HG03565 (cell line): ENCODE results near the gene KAZN.

Source experiments
- ATAC-seq: cut with Tn5 transposase; IDR thresholded peaks from one replicate; pipeline ENCODE4 v1.9.1; 2021; ENCODE audit warnings: mild to moderate bottlenecking, moderate library complexity; ENCODE audit not compliant: unreplicated experiment

The KAZN gene

DNA sequence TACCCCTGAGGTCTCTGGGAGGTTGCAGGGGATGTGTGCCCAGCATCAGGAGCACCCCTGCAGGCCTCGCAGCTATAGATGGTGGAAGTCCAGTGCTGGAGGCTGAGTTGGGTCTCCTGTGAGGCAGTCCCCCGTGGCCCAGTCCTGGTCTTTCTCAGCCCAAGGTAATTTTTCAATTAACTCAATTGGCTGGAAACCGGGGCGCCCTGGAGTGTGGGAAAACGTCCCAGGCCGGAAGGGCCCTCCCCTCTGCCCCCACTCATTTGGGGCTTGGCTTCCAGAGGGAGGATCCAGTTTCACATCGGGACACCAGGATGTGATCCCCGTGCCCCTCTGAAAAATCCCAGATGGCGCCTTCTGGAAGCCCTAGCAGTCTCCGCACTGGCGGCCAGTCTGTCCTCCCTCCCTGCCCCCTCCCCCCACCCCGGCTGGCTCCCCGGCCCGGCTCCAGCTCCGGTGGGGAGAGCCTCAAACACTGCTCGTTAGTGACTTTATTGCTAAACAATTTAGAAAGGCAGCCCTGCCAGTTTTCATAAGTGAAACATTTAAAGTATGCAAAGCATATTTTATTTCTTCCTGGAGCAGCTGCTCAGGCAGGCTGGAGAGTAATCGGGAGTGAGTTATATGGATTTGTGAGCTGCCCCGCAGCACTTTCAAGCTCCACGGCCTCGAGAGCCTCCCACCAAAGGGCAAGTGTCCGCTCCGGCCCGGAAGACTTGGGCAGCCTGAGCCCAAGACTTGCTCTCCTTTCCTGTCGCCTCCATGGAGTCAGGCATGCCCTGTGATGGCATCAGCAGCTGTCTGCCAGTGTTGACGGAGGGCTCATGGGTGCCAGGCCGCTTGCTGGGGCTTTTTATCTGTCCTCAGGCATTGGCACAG is 346.9 kb downstream of the KAZN start:
- no peak for ATAC-seq

DNA sequence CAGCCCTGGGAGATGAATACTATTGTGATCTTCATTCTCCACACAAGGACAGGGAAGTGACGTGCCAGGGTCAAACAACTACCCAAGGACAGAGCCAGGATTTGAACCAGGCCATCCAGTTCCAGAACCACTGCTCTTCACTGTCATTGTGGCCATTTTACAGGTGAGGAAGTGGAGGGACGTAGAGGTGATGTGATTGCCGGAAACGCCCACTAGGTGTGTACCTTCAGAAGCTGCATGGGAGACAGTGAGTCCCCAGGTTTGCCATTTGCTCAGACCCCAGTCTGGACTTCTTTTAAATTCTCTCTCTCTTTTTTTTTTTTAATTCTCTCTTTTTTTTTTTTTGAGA is 347.5 kb downstream of the KAZN start:
- ATAC-seq: no peak

DNA sequence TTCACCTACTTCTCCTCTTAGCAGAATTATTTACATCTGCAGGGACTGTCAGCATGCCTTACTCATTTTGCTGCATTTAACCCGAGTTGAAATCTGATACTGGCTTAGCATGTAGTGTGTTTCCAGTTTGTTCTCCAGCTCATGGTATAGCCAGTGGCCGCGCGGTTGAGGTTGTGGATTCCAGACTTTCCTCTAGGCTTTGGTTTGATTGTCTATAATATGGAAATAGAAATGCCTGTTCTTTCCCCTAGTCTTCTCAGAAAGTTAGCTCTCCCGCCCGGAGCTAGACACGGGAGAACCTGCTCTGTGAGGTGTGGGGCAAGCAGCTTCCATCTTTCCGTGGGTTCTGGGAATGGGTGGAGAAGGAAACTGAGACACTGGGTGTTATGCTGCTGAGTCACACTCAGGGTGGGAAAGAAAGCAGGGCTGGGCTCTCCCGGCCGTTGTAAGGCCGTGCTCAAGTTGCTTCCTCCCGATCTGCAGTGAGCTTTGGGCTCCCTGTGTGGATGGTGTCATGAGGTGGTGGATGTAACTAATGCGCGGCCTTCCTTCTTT is 348.3 kb downstream of the KAZN start:
- no peak for ATAC-seq

DNA sequence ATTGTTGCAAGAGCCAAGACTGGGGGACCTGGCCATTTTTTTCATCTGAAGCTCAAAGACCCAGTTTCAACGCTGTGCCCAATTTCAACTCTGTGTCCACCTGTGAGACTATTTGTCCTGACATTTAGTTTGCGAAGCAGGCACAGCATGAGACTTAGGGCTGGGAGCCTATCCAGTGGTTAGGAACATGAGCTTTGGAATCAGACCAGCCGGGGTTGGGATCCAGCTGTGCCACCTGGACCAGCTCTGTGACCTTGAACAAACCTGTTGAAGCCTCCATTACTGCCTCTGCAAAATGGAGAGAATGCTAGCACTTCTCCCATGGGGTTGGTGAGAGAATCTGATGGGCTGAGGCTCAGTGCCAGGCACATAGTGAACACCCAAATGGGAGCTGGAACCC is 348.9 kb downstream of the KAZN start:
- no peak for ATAC-seq

DNA sequence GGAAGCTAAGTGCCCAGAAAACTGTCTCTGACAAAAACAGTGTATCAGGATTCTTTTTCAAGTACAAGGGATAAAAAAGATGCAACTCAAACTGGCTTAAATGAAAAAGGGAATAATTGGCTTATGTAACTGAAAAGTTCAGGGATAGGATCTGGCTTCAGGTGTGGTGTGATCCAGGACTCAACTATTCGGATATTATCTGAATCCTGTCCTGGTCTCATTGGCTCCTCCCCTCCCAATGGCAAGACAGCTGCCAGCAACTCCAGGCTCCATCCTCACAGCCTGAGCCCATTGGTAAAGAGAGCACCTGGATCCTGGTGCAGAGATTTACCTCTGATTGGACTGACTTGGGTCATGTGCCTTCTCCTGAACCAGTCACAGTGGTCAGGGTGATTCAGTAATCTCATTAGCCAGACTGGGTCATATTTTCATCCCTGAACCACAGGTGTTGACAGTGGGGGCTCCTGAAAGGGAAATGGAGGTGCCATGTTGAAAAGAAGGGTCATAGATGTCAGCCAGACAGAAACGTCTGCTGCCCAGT is 349.7 kb downstream of the KAZN start:
- no peak for ATAC-seq

DNA sequence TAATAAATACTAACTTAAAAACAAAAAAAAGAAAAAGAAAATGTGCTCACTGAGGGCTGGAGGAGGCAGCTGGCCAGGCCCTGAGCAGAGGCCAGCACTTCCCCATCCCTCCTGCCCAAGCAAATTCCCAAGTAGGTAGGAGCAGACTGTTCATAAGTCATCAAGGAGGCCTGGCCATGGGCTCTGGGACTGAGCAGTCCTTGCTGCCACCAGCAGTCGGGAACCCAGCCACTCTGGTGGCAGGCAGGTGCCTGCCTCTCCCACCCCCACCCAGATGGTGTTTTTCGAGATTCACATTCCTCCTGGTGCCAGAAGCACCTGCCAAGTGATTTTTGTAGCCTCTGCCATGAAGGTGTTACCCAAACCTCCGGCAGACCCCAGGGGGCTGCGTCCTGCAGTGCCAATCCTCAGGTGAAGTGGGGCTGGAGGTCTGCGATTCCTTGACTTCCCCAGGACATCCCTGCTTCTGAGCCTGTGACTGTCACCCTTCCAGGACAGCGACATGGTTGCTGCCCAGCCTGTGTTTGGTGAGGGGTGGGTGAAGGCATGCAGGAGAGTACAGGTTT is 350.9 kb downstream of the KAZN start:
- no peak for ATAC-seq

DNA sequence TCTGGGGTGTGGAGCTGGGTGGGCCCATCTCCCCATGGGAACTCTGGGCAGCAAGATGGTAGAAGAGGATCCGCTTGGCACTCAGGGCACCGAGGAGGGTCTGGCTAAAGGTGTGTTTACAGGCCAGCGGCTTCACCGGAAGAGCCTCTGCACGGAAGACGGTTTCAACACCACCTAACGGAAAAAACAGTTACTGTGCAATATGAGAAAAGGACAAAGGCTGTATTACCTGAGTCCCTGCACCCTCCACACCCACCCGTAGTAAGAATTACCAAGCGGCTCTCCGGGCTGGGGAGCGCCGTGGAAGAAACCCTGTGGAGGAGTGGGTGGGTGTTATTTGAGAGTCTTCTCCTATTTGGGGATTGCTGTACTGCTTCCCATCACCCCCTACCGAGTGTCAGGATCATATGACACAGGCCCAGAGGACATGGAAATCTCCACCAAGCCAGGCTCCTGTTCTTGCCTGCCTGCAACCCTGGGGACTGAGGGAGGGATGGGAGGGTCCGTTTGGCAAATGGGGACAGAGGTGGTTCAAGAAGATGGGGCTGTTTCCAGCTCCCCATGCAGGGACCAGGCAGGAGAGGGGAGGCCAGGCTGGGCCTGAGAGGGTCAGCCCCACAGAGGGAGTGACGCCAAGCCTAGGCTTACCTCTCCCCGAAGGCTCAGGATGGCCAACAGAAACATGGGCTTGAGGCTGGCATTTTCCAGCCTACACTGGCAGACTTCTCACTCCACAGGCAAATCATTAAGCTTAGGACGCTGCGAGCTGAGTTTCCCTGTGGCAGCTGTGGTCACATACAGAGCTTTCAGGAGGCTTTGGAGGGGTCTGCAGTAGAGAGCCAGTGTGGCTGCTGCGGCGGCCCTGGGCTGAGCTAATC is 351.6 kb downstream of the KAZN start:
- no peak for ATAC-seq

DNA sequence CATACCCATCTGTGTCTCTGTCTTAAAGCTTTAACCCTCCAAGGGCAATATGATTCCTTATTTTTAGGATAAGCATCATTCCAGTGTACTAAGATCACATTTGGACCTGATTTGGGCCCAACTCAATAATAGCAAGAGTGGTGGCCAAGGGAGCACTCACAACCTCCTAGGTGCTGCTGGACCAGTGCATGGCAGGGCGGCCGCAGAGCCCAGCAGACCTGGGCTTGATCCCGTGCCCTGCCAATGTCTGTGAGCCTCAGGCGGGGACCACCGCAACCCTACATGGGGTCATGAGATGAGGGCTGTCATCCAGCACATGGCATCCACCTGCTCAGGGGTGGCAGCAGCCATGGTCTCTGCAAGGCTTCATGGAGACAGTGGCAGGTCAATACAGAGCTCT is 353.3 kb downstream of the KAZN start:
- no peak for ATAC-seq

DNA sequence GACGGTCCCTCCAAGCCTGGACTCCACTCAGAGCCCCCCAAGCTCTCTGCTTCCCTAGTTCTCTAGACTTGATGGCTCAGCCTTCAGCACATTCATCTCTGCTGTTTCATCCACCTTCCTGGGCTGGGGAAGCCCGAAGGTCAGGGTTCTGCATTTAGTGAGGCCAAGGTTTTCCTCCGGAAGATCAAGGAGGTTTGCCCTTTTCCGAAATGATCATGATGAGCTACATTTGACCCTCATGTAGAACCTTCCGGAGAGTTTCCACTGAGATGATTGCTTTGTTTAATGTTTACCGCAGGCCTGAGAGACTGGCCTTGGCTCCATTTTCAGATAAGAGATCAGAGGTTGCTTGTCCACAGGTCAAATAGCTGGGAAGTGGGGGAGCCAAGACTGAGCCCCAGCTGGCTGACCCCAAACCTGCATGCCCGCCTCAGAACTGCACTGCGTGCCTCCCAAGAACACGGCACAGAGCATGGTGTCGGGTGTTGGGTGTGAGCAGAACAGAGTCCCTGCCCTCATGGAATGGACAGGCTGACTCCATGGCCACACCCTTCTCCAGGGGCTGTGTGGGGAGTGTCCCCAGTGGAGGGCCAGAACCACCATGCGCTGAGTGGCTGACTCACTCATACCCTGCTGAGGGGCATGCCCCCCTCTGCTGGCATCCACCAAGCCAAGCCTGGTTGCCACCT is 354.3 kb downstream of the KAZN start:
- no peak for ATAC-seq

DNA sequence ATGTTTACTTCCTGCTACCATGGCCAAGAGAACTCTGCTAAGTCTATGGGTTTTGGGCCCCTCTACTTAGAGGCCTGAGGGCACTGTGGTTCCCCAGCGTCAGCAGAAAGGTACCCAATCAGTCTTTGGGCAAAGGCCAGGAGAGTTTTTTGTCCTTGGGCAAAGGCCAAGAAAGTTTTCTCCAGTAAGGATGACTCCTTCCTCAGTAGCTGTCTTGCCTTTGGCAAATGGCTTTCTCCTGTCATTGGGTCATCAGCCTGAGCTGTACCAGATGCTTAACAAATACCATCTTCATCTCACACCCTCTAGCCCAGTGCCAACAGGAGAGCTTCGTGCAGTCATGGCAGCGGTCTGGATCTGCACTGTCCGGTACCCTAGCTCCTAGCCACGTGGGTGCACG is 355.7 kb downstream of the KAZN start:
- ATAC-seq: no peak

DNA sequence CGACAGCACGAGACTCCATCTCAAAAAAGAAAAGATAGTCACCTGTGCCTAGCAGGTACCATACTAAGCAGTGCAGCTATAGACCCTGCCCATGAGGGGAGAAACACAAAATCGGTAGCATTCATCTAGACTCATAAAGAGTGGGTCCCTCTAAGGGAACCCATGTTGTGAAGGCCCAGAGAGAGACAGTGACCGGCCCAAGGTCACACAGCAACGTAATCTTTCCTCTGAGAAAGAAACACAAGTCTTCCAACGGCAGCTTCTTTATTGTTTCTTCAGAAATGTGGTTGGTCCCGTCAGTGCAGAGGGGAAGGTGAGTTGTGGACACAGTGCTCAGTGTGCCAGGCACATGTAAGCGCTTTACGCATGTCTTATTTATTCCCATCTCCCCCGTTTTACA is 356.4 kb downstream of the KAZN start:
- ATAC-seq: no peak

DNA sequence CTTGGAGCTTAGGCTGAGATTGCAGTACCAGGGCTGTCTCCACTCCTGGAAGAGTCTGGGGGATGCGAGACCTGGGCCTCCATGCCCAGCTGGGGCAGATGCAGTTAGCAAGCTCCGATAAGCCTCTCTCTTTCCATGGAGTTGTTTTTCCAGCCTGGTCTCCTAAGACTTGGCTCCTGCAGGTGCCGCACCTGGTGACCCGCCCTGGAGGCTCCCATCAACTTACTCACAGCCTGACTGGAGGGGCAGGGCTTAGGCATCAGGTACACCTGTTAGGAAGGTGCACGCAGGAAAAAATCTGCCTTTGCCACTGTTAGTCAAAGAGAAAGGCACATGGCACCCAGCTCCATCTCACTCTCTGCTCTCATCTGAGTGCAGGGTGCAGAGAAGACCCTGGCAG is 356.9 kb downstream of the KAZN start:
- ATAC-seq: no peak

DNA sequence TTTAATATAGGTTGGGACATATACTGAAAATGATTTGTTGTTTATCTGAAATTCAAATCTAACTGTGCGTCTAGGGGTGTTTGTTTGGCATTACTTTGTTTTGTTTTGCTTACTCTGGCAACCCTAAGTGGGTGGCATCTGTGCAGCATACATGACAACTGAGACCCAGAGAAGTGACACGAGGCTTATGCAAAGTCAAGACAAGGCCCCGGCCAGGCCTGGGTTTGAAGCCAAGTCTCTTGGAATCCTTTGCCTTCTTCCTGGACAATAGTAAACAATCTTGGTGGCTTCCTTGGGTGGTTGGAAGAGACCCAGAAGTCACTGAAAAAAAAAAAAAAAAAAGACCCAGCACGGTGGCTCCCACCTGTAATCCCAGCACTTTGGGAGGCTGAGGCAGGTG is 357.5 kb downstream of the KAZN start:
- no peak for ATAC-seq

DNA sequence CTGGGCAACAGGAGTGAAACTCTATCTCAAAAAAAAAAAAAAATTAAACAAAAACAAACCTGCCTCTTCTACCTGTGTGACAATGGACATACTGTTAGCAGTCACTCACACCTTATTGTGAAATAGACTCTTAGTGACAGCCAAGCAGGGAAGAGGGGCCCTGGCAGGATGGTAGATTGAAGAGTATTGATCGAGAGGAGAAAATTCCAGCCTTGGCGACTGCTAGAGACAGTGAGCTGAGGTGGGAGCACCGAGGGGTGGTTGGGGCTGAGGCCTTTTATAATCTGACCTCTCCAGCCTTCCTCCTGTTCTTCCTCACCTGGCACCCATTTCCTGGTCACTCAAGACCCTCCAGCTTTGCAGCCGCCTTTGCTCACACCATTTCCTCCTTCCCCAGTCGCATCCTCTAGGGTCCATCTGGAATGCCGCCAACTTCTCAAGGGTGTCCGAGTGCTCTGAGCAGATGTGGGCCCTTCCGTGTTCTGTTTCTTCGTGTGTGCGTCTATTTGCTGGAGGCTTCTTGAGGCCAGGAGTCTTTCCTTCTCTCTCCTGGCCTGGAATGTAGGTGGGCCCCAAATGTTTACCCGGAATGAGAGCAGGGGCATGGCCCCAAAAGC is 358.2 kb downstream of the KAZN start:
- no peak for ATAC-seq

DNA sequence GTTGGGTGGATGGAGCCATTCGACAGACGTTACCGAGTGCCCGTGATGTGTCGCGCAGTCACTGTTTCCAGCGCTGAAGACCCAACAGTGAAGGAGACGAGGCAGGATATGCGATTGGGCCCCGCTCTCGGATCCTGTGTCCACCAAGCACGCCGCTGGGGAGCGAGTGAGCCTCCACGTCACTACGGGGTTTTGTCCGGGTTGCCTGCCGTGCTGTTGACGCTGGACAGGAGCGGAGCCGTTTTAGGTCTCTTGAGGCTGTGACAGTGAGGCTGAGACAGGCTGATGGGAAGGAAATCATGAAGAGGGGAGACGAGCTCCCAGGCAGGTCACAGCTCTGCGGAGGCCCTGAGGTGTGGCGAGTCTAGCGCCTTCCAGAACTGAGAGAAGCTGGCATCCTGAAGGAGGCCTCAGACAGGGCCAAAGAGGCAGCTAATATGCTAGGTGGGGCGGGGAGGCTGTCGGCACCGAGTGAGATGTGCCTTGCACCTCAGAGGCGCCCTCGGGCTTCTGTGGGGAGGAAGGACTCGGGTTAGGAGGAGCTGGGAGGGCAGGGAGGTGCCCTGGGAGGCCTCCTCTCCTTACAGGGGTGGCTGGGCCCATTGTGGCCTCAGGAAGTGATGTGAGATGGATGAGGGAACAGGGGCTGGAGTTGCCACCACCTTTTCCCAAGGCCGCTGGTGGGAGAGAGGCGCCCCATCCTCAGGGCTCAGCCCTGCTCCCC is 359.1 kb downstream of the KAZN start:
- ATAC-seq: no peak

DNA sequence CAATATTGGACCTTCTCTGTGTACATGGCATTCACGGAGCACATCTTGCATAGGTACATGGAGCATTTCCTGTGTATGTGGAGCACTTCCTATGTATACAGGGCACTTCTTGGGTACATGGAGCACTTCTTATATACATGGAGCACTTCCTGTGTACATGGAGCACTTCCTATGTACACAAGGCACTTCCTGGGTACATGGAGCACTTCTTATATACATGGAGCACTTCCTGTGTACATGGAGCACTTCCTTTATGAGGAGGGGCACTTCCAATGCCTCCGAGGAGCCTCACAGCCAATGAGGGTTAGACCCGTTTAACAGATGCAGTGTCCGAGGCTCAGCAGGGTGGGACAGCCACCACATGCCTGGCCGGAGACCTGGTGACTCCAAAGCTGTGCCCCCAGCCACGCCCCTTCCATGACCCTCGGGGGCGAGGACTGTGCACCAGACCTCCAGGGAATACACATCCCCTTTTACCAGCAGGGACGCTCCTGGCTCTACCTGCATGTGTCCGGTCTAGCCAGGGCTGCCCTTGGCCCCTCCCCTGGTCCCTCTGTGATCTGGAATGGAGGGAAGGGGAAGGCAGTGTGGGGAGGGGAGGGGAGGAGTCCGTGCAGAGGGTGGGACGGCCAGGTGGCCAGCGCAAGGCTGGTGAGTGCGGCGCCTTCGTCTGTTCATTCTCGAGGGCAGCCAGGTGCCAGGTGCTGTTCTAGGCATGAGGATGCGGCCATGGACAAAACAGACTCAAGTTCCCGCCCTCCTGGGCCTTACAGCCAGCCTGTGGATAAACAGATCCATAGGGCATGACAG is 360.0 kb downstream of the KAZN start:
- ATAC-seq: no peak

DNA sequence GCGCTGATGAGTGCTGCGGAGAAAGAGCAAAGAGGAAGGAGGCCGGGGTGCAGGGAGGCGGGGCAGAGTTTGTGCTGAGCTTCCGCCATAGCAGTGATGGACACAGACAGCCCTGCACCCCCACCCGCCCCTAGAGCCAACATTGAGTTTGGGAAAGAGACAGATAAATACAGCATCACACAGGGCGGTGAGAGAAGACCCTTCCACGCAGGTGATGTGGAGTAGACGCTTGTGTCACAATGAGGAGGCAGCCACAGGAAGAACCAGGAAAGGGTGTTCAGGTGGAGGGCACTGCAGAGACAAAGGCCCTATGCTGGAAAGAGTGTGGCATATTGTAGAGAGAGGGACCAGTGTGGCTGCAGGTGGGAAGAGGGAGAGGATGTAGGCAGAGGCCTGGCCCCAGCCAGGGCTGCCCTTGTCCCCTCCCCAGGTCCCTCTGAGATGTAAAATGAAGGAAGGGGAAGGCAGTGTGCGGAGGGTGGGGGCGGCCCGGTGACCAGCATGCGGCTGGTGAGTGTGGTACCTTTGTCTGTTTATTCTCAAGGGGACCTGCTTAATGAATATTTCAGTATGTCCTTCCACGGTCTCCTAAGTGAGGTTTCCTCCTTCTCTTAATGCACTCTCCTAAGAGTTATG is 360.7 kb downstream of the KAZN start:
- ATAC-seq: no peak

DNA sequence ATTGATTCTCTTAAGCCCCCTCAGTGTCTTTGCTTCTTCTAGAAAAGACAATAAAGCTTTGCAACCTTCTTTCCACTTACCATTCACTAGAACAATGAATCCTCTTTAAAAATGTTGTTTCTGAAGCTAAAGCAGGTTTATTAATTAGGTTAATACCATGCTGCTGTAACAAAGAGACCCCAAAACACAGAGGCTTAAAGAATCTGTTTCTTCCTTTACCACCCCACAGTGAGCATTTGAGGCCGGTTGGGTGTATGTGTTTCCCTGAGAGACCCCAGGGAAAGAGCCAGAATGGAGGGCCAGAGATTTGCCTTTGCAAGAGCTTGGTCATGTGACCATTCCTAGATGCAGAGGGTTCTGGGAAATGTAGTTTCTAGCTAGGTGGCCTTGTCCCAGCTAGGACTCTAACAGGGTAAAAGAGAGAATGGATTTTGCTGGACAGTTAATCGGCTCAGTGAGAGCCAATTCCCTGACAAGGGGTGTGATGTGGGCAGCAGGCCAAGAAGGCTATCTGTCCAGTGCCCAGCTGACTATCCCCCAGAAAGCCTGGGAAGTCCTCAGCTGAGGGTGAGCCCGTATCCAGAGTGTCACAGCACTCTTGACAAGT is 363.3 kb downstream of the KAZN start:
- no peak for ATAC-seq
